Right atrium auricular region (tissue), 2 donors: ENCODE data around the gene SCN4A. TPM values are rescaled to one million over a fixed set of nuclear protein-coding genes. Genes with fewer than 3 reads are reported as not detected.

Experiments
- DNase-seq: peaks from one replicate; pipeline ENCODE4 v3.0.0-alpha.2; 2019; ENCODE audit warnings: low spot score
- H3K27ac ChIP-seq, 2 donors: fragments of 200-600 bp; sonication (generic); 1 replicate in 1 of 2; 2 replicates in 1 of 2; pipeline ENCODE4 v1.5.1; 2016 to 2019
- H3K27me3 ChIP-seq, 2 donors: fragments of 200-600 bp; sonication (generic); one replicate each; pipeline versions ENCODE4 v1.5.1 to v1.6.0; 2017 to 2019
- H3K36me3 ChIP-seq: fragments of 200-600 bp; sonication (generic); one replicate; pipeline ENCODE4 v1.5.1; 2016
- H3K4me1 ChIP-seq, 2 donors: fragments of 200-600 bp; sonication (generic); one replicate each; pipeline versions ENCODE4 v1.5.1 to v1.6.0; 2017 to 2019
- H3K4me3 ChIP-seq, 2 donors: fragments of 200-600 bp; sonication (generic); 1 replicate in 1 of 2; 2 replicates in 1 of 2; pipeline ENCODE4 v1.5.1; 2017 to 2019; ENCODE audit warnings: mild to moderate bottlenecking in 1 of 2, moderate library complexity in 1 of 2
- H3K9me3 ChIP-seq, 2 donors: fragments of 200-600 bp; sonication (generic); one replicate each; pipeline ENCODE4 v1.5.1; 2019
- CTCF ChIP-seq, 2 donors: fragments of 200-600 bp; sonication (generic); IDR thresholded peaks; one replicate each; pipeline ENCODE4 v1.5.1; 2019; ENCODE audit warnings: antibody characterized with exemption in 2 of 2
- total RNA-seq, 2 donors: library from RNA; depleted of rRNA; stranded (reverse); fragments of >200 nt; gene quantifications; one replicate each; pipeline ENCODE4 v1.1.0, GENCODE V29; 2016

The SCN4A gene
- total RNA-seq, 2 donors from 2014 or later = 0.74 to 2.5 TPM

- no peak for TF ChIP-seq CTCF (IDR thresholded peaks at IDR 0.05)
- Histone ChIP-seq H3K27me3 (no peaks in the 10 kb centered on the region), H3K9me3 (no peaks in the 10 kb centered on the region), H3K4me3 (no peak overlapping the region), H3K27ac (no peak overlapping the region), H3K36me3 (no peaks in the 10 kb centered on the region), H3K4me1 (peaks cover 0 to 20% of the 10 kb centered on the region in 2 donors)
- DNase-seq = no peak
Observed at GRCh38 chr17:63934183-63935112, 38.3 kb downstream of the SCN4A start.

GRCh38 chr17:63933598-63933997 lies 39.1 kb downstream of the SCN4A start:
- Histone ChIP-seq H3K27ac (no peak overlapping the region), H3K4me3 (no peak overlapping the region), H3K9me3 (no peaks in the 10 kb centered on the region), H3K36me3 (no peaks in the 10 kb centered on the region), H3K27me3 (no peaks in the 10 kb centered on the region), H3K4me1 (peaks cover 0 to 20% of the 10 kb centered on the region in 2 donors)
- no peak for DNase-seq
- TF ChIP-seq CTCF (IDR thresholded peaks at IDR 0.05) = no peak

DNA sequence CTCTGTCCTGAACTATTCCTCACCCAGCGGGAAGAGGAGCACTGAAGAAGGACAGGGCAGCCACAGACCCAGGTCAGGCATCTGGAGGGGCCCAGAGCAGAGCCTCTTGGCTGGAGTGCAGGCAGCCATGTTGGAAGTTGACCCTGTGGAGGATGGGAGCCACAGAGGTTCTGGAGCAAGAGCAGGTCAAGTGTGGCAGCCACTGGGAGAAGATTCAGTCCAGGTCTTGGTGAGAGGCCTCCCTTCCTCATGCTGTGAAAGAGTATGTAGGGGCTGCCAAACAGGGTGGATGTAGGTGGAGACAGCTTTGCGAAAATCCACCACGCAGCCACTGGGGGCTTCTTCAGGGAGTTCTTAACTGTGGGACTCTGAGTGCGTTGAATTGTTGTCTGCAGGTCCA lies 40.0 kb downstream of the SCN4A start:
- H3K36me3 ChIP-seq = no peaks in the 10 kb centered on the region
- no peaks in the 10 kb centered on the region for H3K27me3 ChIP-seq
- no peak overlapping the region for H3K27ac ChIP-seq
- no peak for TF ChIP-seq CTCF (IDR thresholded peaks at IDR 0.05)
- no peak for DNase-seq
- no peaks in the 10 kb centered on the region for H3K9me3 ChIP-seq
- peaks cover 0 to 20% of the 10 kb centered on the region in 2 donors for H3K4me1 ChIP-seq
- no peak overlapping the region for H3K4me3 ChIP-seq

GRCh38 chr17:63931981-63932561 lies 40.6 kb downstream of the SCN4A start, which contains the start of gene CD79B:
Gene CD79B (minus strand): TSS chr17:63932331. CDS start chr17:63932261, 70 bp downstream.
- DNase-seq = no peak
- Histone ChIP-seq H3K4me1 (peaks cover 0 to 20% of the 10 kb centered on the region in 2 donors), H3K4me3 (peak within 1 kb of the TSS; percentile 14 to 23), H3K27ac (peak within 1 kb of the TSS; percentile 32 to 71), H3K9me3 (no peaks in the 10 kb centered on the region), H3K27me3 (no peaks in the 10 kb centered on the region), H3K36me3 (no peaks in the 10 kb centered on the region)
- no peak for TF ChIP-seq CTCF (IDR thresholded peaks at IDR 0.05)

GRCh38 chr17:63930951-63931575 lies 41.7 kb downstream of the SCN4A start:
- peak overlapping the region; percentile 32 to 71 for H3K27ac ChIP-seq
- TF ChIP-seq CTCF (IDR thresholded peaks at IDR 0.05) = no peak

More at GRCh38 chr17:63930951-63931575, 41.7 kb downstream of the SCN4A start:
- H3K36me3 ChIP-seq = no peaks in the 10 kb centered on the region
- H3K27me3 ChIP-seq = no peaks in the 10 kb centered on the region
- peak; percentile 79 for DNase-seq
- H3K4me3 ChIP-seq = peak overlapping the region; percentile 14 to 23
- H3K4me1 ChIP-seq = peaks cover 0 to 20% of the 10 kb centered on the region in 2 donors
- H3K9me3 ChIP-seq = no peaks in the 10 kb centered on the region
